DMS53 treated with DMSO at 0.1 percent for 48 hours (cell line): ENCODE measurements around the gene CSTPP1.
A peak's percentile ranks its signal among the peaks of the same experiment; 100 is the strongest.

Experiments
- DNase-seq: peaks from one replicate; lab custom pipeline; 2025; ENCODE audit not compliant: unreplicated experiment; lab: John Stamatoyannopoulos, UW

CSTPP1 gene

DNA sequence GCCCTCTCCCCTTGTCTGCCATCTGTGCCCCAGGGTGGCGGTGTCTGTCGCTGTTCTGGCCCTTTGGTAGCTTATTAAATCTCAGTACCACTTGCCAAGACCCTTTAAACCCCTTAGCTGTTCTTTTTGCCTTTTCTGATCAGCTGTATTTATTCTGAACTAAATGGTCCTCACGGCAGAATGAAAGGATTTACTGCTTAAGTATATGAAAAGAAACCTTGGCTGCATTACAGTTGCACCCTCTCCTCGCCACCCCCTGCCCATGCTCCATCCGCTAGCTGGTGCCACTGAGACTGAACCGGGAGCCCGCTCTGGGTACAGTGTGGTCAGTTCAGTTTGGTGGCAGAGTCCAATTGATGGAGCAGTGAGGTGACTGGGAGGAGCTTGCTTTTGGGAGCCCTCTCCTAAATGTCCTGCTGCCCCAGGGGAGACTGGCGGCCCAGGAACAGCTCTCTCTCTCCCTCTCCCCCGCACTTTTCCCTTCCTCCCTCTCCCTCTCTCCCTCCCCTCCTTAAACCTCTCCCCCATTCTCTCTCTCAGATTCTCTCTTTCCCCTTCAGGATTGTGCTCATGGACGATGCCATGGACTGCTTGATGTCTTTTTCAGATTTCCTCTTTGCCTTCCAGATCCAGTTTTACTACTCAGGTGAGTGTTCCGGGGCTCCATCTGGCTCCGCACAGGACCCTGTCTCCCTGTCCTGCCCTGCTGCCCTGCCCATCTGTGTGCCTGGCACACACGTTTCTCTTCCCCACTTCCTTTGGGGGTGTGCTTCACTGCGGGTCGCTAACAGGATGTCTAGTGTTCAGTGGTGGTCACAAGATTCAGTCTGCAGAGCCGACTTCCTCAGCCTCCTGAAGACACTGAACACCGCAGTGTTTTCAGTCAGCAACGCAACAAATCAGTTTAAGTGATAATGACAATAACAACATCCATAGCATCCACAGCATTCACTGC, 218.3 kb downstream of the CSTPP1 start:
- DNase-seq = no peak

DNA sequence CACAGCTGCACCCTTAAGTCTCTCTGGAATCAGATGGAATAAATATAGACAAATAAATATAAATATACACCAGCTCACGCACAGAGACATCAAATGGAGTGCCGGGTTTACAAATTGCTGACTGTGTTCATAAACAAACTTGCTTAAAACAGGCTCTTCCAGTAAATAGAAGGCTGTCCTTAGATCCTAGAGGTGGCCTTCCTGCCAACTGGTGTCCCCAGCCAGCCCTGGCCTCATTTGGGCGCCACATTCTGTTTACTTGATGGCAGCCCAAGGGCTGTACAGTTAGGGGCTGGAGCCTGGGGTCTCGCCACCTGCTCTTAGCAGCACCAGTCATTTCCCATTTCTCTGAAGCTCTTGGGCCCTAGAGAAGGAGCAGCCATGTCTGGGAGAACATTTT, 219.3 kb downstream of the CSTPP1 start:
- no peak for DNase-seq

DNA sequence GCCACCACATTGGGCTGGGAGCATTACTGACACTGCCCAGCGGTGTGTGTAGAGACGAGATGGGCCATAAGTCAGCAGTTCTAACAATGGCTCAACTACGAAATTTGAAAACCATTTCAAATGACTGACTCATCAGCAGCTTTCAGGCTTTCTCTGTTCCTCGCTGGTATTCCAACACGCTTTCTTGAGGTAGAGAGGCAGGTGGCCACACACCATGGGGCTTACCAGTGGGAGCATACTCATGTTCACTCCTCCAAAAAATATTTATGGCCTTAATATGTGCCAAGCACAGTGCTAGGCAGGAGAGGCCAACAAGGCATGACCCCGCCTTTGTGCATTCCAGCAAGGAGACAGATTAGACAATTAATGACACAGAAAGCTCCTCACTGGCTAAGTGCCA, 219.8 kb downstream of the CSTPP1 start:
- no peak for DNase-seq

DNA sequence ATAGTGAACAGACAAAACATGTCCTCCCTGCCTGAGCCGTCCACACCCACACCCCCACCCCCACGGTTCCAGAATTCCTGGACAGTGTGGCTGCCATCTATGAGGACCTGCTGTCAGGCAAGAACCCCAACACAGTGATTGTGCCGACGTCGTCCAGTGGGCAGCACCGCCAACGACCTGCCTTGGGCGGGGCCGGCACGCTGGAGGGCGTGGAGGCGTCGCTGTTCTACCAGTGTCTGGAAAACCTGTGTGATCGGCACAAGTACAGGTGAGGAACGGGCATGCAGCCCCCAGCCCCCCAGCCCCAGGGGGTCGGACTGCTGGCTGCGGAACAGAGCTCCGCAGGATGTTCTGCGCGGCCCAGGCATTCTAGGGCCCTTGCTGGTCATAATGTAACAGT, 220.4 kb downstream of the CSTPP1 start:
- no peak for DNase-seq

DNA sequence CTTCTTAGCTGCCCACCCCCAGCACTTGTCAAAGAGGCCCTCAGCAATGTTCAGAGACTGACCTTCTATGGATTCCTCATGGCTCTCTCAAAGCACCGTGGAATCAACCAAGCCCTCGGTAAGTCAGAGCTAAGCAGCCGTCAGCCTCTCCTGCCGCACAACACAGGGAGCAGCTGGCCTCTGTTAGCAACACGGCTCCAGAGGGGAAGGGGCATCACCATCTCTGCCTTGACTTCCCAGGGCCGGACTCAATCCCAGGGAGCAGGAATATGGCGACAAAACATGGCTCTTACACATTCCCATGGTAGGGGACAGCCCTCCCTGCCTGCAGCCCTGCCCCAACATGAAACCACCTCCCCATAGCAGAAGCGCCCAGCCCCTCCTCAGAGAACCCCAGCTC, 221.2 kb downstream of the CSTPP1 start:
- DNase-seq = peak; percentile 17

DNA sequence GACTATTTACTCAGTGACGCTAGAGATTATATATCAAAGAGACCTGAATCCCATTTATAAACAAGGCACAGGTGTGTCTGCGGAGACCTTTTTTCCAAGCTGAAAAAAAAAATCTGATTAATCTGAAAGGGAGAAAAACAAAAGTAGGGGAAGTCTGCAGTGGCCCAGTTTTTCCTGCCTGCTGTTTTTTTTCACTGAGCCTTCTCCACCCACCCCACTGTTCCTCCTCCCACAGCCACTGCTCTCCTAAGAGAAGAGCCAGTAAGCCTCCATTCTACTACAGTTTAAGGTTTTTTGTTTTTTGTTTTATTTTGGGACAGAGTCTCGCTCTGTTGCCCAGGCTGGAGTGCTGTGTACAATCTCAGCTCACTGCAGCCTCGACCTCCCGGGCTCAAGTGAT, 221.7 kb downstream of the CSTPP1 start:
- peak; percentile 29 for DNase-seq

DNA sequence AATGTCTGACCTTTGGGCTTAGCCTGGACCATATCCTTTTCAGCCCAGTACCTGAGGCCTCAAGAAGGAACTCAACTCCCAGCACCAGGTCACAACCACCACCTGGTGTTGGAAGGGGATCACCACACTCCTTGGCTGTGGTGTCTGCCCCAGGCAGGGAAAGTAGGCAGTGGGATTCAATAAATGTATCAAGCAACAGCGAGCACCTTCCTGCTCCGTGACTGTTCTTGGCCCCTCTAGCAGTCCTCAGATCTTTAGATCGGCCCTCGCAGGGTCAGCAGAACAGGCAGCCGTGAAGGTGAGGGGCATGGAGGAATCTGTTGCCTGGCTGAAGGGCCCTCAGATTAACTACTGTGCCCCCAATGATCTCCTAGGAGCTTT, 224.2 kb downstream of the CSTPP1 start:
- DNase-seq = no peak

DNA sequence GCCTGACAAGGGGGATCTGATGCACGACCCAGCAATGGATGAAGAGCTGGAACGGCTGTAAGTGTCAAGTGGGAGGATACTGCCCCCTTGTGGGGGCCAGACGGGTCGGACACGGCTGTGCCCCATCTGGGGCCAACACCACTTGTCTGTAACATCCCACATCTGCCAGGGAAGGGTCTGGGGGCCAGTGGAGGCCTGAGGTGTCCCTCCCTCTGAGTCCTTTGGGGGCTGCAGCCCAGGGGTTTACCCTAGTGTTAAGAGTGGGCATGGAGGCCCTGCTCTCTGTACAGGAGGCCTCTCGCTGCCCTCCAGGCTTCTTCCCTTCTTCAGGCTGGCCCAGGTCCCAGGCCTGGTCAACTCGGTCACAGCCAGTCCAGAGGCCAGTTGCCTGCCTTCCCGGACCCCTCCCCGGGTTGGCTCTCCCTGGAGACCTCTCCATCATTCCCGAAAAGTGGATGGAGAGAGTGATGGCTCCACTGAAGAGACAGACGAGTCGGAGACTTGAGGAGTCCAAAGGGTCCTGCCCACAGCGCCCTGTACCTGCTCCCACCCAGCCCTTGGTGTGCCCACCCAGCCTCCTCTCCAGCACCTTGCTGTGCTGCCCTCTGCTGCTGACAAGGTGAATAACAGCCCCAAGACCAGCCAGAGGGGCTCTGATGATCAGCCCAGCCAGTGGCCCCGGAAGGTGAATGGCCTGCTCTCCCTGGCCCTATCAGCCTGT, 224.7 kb downstream of the CSTPP1 start:
- DNase-seq = peak; percentile 14

DNA sequence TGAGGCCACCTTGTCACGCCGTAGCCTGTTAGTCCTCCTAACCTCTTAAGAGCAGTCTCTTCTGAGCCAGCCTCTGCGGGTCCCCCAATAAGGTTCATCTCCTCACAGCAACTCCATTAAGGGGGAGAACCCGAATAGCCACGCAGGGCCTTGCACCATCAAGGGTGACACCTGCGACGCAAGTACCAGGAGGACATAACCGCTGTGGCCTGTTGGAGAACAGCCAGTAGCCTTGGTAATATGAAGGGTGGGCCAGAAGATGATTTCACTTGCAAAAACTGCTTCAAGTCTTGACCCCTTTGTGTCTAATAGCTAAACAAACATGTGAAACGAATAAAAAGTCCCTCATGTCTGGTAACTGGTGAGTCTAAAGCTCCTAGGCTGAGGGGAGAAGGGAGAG, 225.3 kb downstream of the CSTPP1 start:
- no peak for DNase-seq

DNA sequence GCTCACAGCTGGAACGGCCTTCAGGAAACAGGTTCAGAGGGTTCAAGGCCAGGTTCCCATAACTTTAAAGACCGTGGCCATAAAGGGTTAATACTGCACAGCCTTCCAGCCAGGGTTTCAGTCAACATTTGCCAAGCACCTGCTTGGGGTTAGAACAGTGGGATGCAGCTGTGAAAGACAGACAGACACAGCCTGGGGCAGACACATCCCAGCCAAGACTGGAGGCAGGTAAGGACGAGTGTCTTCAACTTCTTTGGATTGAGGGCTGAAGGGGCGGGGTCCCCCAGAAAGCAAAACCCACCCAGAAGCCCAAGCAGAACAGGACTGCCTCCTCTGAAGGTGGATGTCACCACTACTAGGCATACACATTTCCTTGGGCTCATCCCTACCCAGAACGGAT, 225.9 kb downstream of the CSTPP1 start:
- DNase-seq = no peak

DNA sequence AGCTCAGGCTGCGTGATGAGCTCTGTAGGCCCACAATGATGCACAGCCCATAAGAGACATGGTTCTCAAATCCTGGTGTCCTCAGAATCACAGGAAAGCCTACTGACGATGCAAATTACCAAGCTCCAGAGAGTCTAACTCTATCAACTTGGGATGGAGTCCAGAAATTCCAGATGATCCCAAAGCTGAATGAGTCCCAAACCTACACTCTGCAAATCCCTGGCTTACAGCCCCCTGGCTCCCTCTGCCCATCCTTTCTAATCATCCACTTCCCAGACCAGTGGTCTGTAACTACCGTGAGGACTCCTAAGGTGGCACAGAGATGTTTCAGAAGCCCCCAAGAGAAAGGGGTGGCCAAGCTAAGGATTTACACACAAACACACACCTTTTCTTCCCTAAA, 226.6 kb downstream of the CSTPP1 start:
- DNase-seq = no peak

DNA sequence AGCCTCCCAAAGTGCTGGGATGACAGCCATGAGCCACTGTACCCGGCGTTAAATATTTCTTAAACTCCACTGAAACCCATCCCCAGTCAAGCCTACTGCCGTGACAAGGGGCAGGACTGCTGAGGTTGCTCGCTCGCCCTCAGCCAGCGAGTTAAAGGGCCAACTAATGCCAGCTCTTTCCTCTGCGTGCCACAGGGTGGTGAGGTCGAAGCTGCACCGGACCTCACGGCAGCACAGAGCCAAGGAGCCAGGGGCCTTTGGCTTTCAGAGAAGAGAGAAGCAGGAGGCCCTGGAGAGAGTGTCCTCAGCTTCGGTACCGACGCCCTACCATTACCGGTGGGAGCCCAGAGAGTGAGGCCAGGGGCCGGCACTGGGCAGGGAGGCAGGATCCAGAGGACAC, 227.3 kb downstream of the CSTPP1 start:
- no peak for DNase-seq

DNA sequence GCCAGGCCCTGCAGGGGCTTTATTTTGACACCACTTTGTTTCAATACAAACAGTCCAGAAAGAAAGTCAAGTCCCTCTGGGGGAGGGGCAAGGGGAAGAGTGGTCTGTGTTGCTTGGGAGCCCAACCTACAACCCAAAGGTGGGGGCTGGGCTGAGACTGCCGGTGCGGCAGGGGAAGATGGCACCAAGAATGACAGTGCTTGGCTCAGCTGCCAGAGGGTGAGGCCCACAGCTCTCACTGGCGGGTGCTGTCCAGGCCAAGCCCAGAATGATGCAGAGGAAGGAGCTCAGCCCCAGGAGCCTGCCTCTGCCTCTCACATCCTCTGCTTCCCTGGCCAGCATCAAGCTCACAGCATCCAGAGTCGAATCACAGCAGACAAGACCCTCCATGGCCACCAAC, 227.8 kb downstream of the CSTPP1 start:
- no peak for DNase-seq

DNA sequence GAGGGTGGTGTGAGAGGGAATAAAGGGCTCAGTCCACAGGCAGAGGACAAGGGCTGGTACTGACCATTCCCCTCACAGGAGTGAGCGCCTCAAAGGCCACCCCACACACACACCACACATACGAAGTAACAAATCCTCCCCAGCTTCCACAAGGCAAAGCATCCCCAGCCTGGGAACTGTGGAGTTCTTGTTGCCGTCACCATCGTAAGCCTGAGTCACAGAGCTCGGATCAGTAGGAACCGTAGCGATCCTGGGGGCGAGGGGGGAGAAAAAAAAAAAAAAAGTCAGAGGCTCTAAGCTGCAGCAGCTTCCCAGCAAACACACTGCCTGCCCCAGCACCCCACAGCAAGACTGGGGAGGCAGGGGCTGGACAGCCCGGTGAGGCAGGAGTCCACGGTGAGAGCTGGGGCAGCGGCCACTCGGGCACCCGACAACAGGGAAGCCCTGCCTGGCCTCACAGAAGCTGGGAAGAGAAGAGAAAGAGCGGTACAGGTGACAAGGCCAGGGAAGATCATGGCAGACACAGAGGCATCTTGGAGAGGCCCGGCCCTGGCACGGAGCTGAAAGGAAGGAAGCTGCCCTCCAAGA, 228.8 kb downstream of the CSTPP1 start:
- no peak for DNase-seq

DNA sequence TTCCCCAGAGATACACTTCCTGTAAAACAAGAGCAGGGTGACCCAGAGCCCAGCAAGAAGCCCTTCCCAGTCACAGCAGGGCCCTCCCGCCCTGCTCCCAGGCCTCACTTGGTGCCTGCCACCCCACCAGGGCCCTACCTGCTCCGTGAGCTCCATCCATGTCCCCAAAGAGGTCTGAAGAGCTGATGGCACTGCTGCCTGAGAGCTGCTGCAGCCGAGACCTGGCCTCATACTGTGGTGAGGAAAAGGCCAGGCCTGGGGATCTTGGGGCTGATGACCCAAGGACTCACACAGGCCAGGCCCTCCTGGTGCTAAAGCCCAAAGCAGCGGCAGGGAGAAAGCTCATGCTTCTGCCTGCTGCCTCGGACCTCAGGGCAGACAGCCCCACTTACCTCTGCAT, 229.8 kb downstream of the CSTPP1 start:
- DNase-seq = no peak

DNA sequence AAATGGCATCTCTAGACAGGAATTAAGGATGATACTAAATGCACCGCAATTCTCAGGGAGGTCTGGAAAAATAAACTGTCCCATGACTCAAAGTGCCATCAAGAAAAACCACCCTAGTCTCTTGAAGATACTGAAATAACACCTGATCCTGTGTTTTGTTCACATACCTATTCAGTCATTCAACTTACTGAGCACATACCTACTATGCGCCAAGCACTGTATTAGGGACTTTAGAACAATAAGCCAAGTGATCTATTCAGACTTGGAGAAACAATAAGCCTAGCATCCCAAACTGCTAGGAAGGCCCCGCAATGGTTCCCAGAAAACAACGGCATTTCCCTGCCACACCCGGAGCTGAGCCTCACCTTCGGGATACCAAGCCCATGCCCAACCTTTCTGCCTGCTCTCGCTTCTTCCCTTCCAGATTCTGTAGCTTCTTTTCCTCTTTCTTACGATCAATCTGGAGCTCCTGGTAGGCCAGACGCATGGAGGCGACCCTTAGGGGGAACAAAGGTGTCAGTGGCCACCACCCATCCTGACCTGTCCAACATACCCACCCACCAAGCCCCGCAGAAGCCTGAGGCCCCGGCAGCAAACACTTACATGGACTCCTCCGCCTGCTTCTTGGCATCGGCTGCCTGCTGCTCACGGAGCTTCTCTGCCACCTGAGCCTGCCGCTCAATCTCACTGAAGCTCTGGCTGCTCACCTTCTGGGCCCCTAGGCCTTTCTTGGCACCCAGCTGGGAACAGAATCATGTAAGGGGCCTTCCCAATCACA, 234.7 kb downstream of the CSTPP1 start:
- DNase-seq = no peak

DNA sequence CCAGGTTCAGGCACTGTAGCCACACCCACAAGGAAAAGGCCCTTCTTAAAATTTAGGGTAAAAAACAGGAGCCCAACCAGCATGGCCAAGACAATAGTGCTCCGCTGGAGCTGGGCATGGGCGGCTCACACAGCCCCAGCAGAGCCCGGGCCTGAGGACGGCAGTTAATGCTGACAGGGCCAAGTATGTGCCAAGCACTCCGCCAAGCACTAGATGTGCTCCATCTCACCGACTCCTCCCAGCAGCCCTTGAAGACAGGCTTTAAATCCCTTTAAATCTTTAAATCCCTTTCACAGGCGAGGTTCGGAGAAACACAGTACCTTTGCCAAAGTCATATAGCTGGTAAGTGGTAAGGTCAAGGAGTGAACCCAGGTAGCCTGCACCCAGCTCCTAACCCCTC, 235.3 kb downstream of the CSTPP1 start:
- no peak for DNase-seq

DNA sequence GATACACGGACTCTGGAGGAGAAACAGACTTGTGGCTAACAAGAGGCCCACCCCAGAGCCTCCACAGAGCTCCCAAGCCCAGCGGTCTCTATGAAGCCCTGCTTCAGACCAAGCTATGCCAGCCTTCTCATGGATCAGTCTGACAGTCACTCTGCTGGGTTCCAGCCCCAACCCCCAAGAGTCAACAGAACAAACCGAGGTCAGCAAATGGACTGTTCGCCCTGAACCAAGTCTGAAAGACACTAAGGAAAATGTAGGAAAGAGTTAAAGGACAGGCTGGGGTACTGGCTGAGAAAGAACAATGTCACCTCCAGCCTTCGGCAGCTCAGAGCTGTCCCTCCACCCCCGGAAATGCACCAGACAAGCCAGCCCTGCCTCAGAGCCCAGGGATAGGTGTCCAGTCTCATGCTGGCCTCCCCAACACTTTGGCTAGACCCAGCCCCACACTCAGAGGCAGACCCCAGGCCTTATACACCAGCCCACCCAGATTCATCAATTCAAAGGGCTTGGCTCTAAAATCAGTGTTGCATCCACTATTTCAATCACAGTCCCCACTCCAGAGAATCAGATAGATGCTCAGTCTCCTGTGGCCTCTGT, 236.3 kb downstream of the CSTPP1 start:
- no peak for DNase-seq

DNA sequence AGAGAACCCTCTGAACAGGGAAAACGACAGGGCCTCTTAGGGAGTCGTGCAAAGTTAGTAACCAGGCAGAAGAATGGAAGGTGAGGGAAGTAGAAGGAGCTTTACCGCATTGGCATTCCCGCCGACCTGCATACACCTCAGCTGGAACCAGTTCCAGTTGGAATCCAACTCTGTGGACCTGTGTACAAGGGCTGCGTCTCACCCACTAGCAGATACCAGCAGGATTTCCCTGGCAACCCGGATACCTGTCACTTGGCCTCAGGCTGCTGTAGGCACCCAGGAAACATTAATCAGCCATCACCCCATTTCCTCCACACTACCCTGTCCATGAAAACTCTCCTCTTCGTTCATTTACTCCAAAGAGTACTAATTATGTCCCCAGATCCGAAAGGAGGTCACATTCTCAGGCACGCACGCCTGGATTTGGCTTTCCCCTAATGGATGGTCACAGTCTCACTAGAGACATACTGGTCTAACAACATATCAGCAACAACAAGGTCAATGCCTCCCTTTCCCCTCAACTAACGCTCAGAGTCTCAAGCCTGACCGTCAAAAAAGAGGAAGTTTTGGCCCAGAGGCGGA, 239.3 kb downstream of the CSTPP1 start:
- DNase-seq = no peak
